MCF 10A (cell line): ENCODE results near the gene CKB. TPM values are rescaled to one million over a fixed set of nuclear protein-coding genes. Genes with fewer than 3 reads are reported as not detected.
A peak's percentile ranks its signal among the peaks of the same experiment; 100 is the strongest.

ENCODE experiments used
- BruUV-seq: library from RNA; stranded (reverse); fragments of 400-500 nt; replicated peaks from 2 replicates; lab custom pipeline; 2021; lab: Mats Ljungman, UMichigan
- CTCF ChIA-PET: fragments of 300-600 bp; sonication (Branson Sonifier 250); formaldehyde crosslinking; extraction: SDS; loops from one replicate; lab custom pipeline; 2021; ENCODE audit warnings: antibody characterized with exemption, inconsistent platforms; lab: Yijun Ruan, JAX
- POLR2A ChIA-PET: fragments of 300-600, 350-650 bp; sonication (Branson Sonifier 250); formaldehyde crosslinking; extraction: SDS; loops from one replicate; lab custom pipeline; 2020; ENCODE audit warnings: antibody characterized with exemption, inconsistent platforms; lab: Yijun Ruan, JAX
- DNase-seq: peaks from one replicate; pipeline ENCODE4 v3.0.0-alpha.2; 2018; ENCODE audit not compliant: unreplicated experiment
- H3K27ac Mint-ChIP-seq: one replicate; pipeline ENCODE4 v1.8.0; 2022; ENCODE audit warnings: mild to moderate bottlenecking, low read depth, mixed read lengths; ENCODE audit not compliant: unreplicated experiment
- H3K27me3 Mint-ChIP-seq: one replicate; pipeline ENCODE4 v1.8.0; 2022; ENCODE audit warnings: mixed read lengths; ENCODE audit not compliant: insufficient read depth, unreplicated experiment
- H3K36me3 Mint-ChIP-seq: one replicate; pipeline ENCODE4 v1.8.0; 2022; ENCODE audit warnings: mild to moderate bottlenecking, moderate library complexity, mixed read lengths; ENCODE audit not compliant: insufficient read depth, unreplicated experiment
- H3K4me1 Mint-ChIP-seq: one replicate; pipeline ENCODE4 v1.8.0; 2022; ENCODE audit warnings: mixed read lengths; ENCODE audit not compliant: insufficient read depth, unreplicated experiment
- H3K4me3 Mint-ChIP-seq: one replicate; pipeline ENCODE4 v1.8.0; 2022; ENCODE audit warnings: mild to moderate bottlenecking, moderate library complexity, mixed read lengths; ENCODE audit not compliant: unreplicated experiment
- H3K9me3 Mint-ChIP-seq: one replicate; pipeline ENCODE4 v1.8.0; 2022; ENCODE audit warnings: mixed read lengths; ENCODE audit not compliant: unreplicated experiment
- CTCF ChIP-seq: fragments of 200-600 bp; IDR thresholded peaks from one replicate; pipeline ENCODE4 v1.8.0; 2022; ENCODE audit warnings: antibody characterized with exemption, mild to moderate bottlenecking; ENCODE audit not compliant: unreplicated experiment
- intact Hi-C: fragments of 100-400 bp; cut with micrococcal nuclease; formaldehyde crosslinking; loops from 2 replicates; pipeline ENCODE4 v1.14.1; 2022
- total RNA-seq: library from RNA; stranded (reverse); gene quantifications from 2 replicates; pipeline ENCODE4 v1.2.3, GENCODE V29; 2022

CKB gene
- total RNA-seq, 1 experiment from 2014 or later: 8.5 TPM

- no peaks in the 10 kb centered on the region for H3K27me3 Mint-ChIP-seq
- no peak for TF ChIP-seq CTCF
- no peaks in the 10 kb centered on the region for H3K9me3 Mint-ChIP-seq
- no TSS peak for BruUV-seq
- POLR2A ChIA-PET: interaction anchor here (0.6 to 0.9 kb wide), 3 partner anchors 11 to 21 kb away, joined by 3 to 4 read pairs (median 3); no protein-coding TSS in a partner anchor
- intact Hi-C loops: no loop called here
- H3K4me1 Mint-ChIP-seq: peaks cover 12% of the 10 kb centered on the region
- CTCF ChIA-PET: no interaction called here
- DNase-seq: no peak
- peaks cover 6% of the 10 kb centered on the region for H3K36me3 Mint-ChIP-seq
- H3K27ac Mint-ChIP-seq: peak overlapping the region; percentile 67
- no peak overlapping the region for H3K4me3 Mint-ChIP-seq
Observed at GRCh38 chr14:103524002-103524935, 1.6 kb upstream of the CKB start.

GRCh38 chr14:103523575-103523954 lies 935 bp upstream of the CKB start:
- no peaks in the 10 kb centered on the region for H3K9me3 Mint-ChIP-seq
- no peak for TF ChIP-seq CTCF
- H3K36me3 Mint-ChIP-seq: peaks cover 6% of the 10 kb centered on the region
- intact Hi-C loops: no loop called here
- POLR2A ChIA-PET: no interaction called here
- H3K27me3 Mint-ChIP-seq: no peaks in the 10 kb centered on the region
- DNase-seq: no peak
- H3K4me3 Mint-ChIP-seq: no peak overlapping the region
- CTCF ChIA-PET: no interaction called here
- no TSS peak for BruUV-seq
- H3K4me1 Mint-ChIP-seq: peaks cover 19% of the 10 kb centered on the region
- no peak overlapping the region for H3K27ac Mint-ChIP-seq

- Mint-ChIP-seq H3K36me3 (peaks cover 6% of the 10 kb centered on the region), H3K27me3 (no peaks in the 10 kb centered on the region), H3K27ac (no peak overlapping the region), H3K9me3 (no peaks in the 10 kb centered on the region), H3K4me3 (peak overlapping the region; percentile 70), H3K4me1 (peaks cover 16% of the 10 kb centered on the region)
- no TSS peak for BruUV-seq
- DNase-seq: no peak
- ChIA-PET CTCF (interaction anchor here (0.5 to 7.0 kb wide), 5 partner anchors 8 to 199 kb away, joined by 3 to 126 read pairs (median 7); no protein-coding TSS in a partner anchor), POLR2A (interaction anchor here (1.0 to 4.7 kb wide), 2 partner anchors 18 to 20 kb away, joined by 3 to 52 read pairs; no protein-coding TSS in a partner anchor)
- TF ChIP-seq CTCF: no peak
- intact Hi-C loops: loop anchor here (2.0 kb wide), 1 partner anchor 19 kb away; no protein-coding TSS in a partner anchor
Observed at GRCh38 chr14:103521951-103522563, 573 bp downstream of the CKB start.

GRCh38 chr14:103521438-103521950 lies 1.1 kb downstream of the CKB start:
- no TSS peak for BruUV-seq
- Mint-ChIP-seq H3K27ac (peak overlapping the region; percentile 27), H3K27me3 (no peaks in the 10 kb centered on the region), H3K4me1 (peaks cover 14% of the 10 kb centered on the region), H3K4me3 (peak overlapping the region; percentile 70), H3K9me3 (no peaks in the 10 kb centered on the region), H3K36me3 (peaks cover 2% of the 10 kb centered on the region)
- ChIA-PET CTCF (interaction anchor here (0.6 to 7.0 kb wide), 6 partner anchors 9 to 200 kb away, joined by 3 to 126 read pairs (median 6); no protein-coding TSS in a partner anchor), POLR2A (interaction anchor here (0.6 to 4.7 kb wide), 8 partner anchors 9 to 41 kb away, joined by 3 to 52 read pairs (median 4); partner anchors contain the start of genes BAG5 and COA8)
- no peak for DNase-seq
- intact Hi-C loops: loop anchor here (2.0 kb wide), 1 partner anchor 19 kb away; no protein-coding TSS in a partner anchor
- no peak for TF ChIP-seq CTCF
